GM19397 (cell line): ENCODE measurements around the gene PHF10.

Experiments used
- ATAC-seq: cut with Tn5 transposase; IDR thresholded peaks from one replicate; pipeline ENCODE4 v1.9.1; 2021; ENCODE audit warnings: mild to moderate bottlenecking, moderate library complexity; ENCODE audit not compliant: unreplicated experiment

The PHF10 gene

GRCh38 chr6:169678342-169678741, 46.0 kb downstream of the PHF10 start:
- ATAC-seq: no peak

DNA sequence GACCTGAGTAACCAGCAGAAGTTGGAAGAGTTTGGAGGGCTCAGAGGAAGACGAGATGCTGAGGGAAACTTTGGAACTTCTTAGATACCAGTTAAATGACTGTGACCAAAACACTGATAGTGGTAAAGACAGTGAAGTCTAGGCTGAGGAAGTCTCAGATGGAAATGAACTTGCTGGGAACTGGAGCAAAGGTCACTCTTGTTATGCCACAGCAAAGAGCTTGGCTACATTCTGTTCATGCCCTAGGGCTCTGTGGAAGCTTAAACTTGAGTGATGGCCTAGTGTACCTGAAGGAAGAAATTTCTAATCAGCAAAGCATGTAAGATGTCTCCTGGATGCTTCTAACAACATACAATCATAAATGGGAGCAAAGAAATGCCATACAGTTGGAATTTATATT, 47.2 kb downstream of the PHF10 start:
- ATAC-seq: no peak

- ATAC-seq: no peak
These were observed 49.3 kb downstream of the PHF10 start for GRCh38 chr6:169675011-169675410.

GRCh38 chr6:169671563-169671962, 52.7 kb downstream of the PHF10 start:
- ATAC-seq: no peak

DNA sequence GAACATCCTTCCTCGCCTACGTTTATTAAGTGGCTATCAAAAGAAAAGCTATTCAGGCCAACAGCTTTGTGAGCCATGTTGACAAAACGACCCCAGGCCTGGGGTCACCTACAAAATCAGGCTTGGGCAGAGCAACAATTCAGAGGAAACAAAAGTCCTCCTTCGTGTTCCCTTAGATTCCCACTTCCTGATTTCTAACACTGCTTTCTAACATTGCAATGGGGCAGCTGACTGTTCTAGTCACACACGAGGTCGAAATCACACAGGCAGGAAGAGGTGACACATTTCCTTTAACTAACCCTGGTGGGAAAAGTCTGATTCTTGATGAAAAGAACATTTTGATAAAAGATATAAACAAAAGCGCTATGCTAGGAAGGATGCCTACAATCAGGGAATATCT, 54.4 kb downstream of the PHF10 start:
- ATAC-seq: no peak

DNA sequence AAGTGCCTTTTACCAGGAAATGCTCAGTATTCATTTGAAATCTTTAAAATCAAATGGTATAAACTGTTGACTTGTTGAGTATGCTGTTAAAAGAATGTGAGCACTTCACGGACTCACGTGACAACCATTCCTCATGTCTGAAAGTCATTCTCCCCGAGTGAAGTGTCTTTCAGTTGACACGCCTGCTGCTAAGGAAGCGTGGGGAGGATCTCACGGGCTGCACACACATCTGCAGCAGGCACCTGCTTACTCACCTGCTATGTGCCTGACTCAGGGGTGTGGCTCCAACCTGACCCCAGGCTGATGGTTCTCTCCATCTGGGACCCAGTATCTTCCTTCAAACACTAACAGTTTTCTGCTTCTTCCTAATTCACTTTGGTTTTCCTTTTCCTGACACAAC, 55.2 kb downstream of the PHF10 start:
- no peak for ATAC-seq

- no peak for ATAC-seq
These were observed 56.0 kb downstream of the PHF10 start for GRCh38 chr6:169668203-169668847.

GRCh38 chr6:169667716-169668115, 56.6 kb downstream of the PHF10 start:
- no peak for ATAC-seq

DNA sequence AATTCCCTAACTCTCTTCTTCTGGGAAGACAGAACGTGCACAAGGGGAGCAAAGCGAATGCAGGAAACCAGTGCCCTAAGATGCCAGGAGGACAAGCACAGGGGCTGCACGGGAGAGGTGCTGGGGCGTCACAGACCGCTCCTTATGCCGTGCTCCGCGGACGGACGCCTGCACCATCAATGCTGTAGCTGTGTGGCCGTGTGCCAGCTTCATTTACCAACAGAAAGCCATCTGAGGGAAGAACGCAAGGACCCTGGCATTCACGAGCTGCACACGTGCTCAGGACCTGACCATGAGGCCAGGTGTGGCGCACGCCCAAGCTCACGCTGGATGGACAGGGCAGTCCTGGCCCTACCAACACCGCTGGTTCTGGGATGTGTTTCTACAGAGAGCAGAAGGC, 57.9 kb downstream of the PHF10 start:
- ATAC-seq: no peak

- no peak for ATAC-seq
These were observed 59.0 kb downstream of the PHF10 start for GRCh38 chr6:169665289-169665688.

DNA sequence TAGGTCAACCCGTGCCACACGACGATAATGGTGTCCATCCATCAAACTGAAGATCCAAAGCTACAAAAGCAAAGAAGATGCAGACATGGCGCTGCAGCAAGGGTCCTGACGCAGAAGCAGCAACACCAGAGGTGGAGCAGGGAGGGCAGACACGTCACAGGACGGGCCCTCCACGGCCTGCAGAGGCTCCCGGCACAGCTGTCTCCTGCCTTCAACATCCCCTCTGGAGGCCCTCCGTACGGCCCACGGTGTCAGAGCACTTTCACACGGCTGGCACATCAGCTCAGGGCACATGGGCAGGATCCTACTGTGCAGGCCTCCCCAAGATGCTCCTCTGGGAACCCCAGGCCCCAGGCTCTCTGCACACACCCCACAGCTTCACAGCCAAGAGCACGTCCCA, 60.1 kb downstream of the PHF10 start:
- no peak for ATAC-seq

- ATAC-seq: no peak
These were observed 60.8 kb downstream of the PHF10 start for GRCh38 chr6:169663468-169663867.

- no peak for ATAC-seq
These were observed 62.9 kb downstream of the PHF10 start for GRCh38 chr6:169661391-169661756.

GRCh38 chr6:169660751-169661390, 63.4 kb downstream of the PHF10 start:
- ATAC-seq: no peak

- ATAC-seq: no peak
These were observed 64.3 kb downstream of the PHF10 start for GRCh38 chr6:169659820-169660610.

- ATAC-seq: no peak
These were observed 67.1 kb downstream of the PHF10 start for GRCh38 chr6:169657284-169657610.

- no peak for ATAC-seq
These were observed 67.6 kb downstream of the PHF10 start for GRCh38 chr6:169656546-169657283.

GRCh38 chr6:169654598-169655391, 69.5 kb downstream of the PHF10 start:
- peak; percentile 81 for ATAC-seq
